Activated naive CD4-positive, alpha-beta T cell treated with anti-CD3 and anti-CD28 coated beads, Interleukin-2, amount 10 ng/mL, durations not matched to agents 7 days and 5 days (primary cell): ENCODE results near the gene NUDT8.
A peak's percentile ranks its signal among the peaks of the same experiment; 100 is the strongest.

Experiments used
- CTCF ChIA-PET: fragments of 350-600 bp; sonication (Branson Sonifier 250); formaldehyde crosslinking; loops from one replicate; lab custom pipeline; 2021; ENCODE audit warnings: antibody characterized with exemption; lab: Charles Lee
- DNase-seq: peaks from one replicate; pipeline ENCODE4 v3.0.0-alpha.2; 2020
- H3K27ac Mint-ChIP-seq: one replicate; pipeline ENCODE4 v1.8.0; 2021; ENCODE audit warnings: mild to moderate bottlenecking, moderate library complexity, mixed read lengths
- H3K27me3 Mint-ChIP-seq: one replicate; pipeline ENCODE4 v1.8.0; 2021; ENCODE audit warnings: mild to moderate bottlenecking, mixed read lengths
- H3K36me3 Mint-ChIP-seq: one replicate; pipeline ENCODE4 v1.8.0; 2021; ENCODE audit warnings: mixed read lengths
- H3K4me1 Mint-ChIP-seq: one replicate; pipeline ENCODE4 v1.8.0; 2021; ENCODE audit warnings: mixed read lengths
- H3K4me3 Mint-ChIP-seq: one replicate; pipeline ENCODE4 v1.8.0; 2021; ENCODE audit warnings: mild to moderate bottlenecking, moderate library complexity, mixed read lengths
- H3K9me3 Mint-ChIP-seq: one replicate; pipeline ENCODE4 v1.8.0; 2021; ENCODE audit warnings: mixed read lengths

The NUDT8 gene

GRCh38 chr11:67584205-67584880 lies 45.4 kb downstream of the NUDT8 start:
- Mint-ChIP-seq H3K36me3 (peaks cover 17% of the 10 kb centered on the region), H3K4me1 (peaks cover 47% of the 10 kb centered on the region), H3K4me3 (peak overlapping the region; percentile 74), H3K27me3 (peaks cover 33% of the 10 kb centered on the region), H3K9me3 (no peaks in the 10 kb centered on the region), H3K27ac (peak overlapping the region; percentile 67)
- DNase-seq: peak; percentile 62
- CTCF ChIA-PET: interaction anchor here (1.3 to 3.2 kb wide), 4 partner anchors 8 to 30 kb away, joined by 3 to 10 read pairs (median 6); no protein-coding TSS in a partner anchor

- CTCF ChIA-PET: interaction anchor here (1.2 to 3.2 kb wide), 7 partner anchors 8 to 46 kb away, joined by 3 to 10 read pairs (median 5); partner anchors contain the start of gene NUDT8
- Mint-ChIP-seq H3K4me3 (peak within 1 kb of the TSS; percentile 95), H3K27ac (peak within 1 kb of the TSS; percentile 89), H3K4me1 (peaks cover 51% of the 10 kb centered on the region), H3K9me3 (no peaks in the 10 kb centered on the region), H3K27me3 (peaks cover 39% of the 10 kb centered on the region), H3K36me3 (peaks cover 17% of the 10 kb centered on the region)
- DNase-seq: peak; percentile 84
Observed at GRCh38 chr11:67583247-67584204, 46.2 kb downstream of the NUDT8 start, which contains the start of gene GSTP1. Gene GSTP1, plus strand, starts transcription at chr11:67583812. Its CDS starts 32 bp downstream, at chr11:67583844.

- Mint-ChIP-seq H3K4me3 (peak overlapping the region; percentile 95), H3K4me1 (peaks cover 51% of the 10 kb centered on the region), H3K9me3 (no peaks in the 10 kb centered on the region), H3K36me3 (peaks cover 16% of the 10 kb centered on the region), H3K27ac (no peak overlapping the region), H3K27me3 (peaks cover 54% of the 10 kb centered on the region)
- DNase-seq: no peak
- CTCF ChIA-PET: interaction anchor here (1.0 to 2.2 kb wide), 4 partner anchors 10 to 236 kb away, joined by 3 to 7 read pairs (median 4); no protein-coding TSS in a partner anchor
Observed at GRCh38 chr11:67582011-67582410, 47.7 kb downstream of the NUDT8 start.

- peaks cover 10% of the 10 kb centered on the region for H3K36me3 Mint-ChIP-seq
- H3K9me3 Mint-ChIP-seq: no peaks in the 10 kb centered on the region
- H3K27me3 Mint-ChIP-seq: peaks cover 59% of the 10 kb centered on the region
- H3K4me3 Mint-ChIP-seq: peak overlapping the region; percentile 21
- no peak for DNase-seq
- CTCF ChIA-PET: no interaction called here
- no peak overlapping the region for H3K27ac Mint-ChIP-seq
- H3K4me1 Mint-ChIP-seq: peaks cover 46% of the 10 kb centered on the region
Observed at GRCh38 chr11:67581469-67581868, 48.3 kb downstream of the NUDT8 start.

- CTCF ChIA-PET: interaction anchor here (1.3 kb wide), 1 partner anchor 52 kb away, joined by 4 read pairs; the partner anchor contains the start of gene NUDT8
- Mint-ChIP-seq H3K4me1 (peaks cover 25% of the 10 kb centered on the region), H3K4me3 (no peak overlapping the region), H3K36me3 (no peaks in the 10 kb centered on the region), H3K9me3 (no peaks in the 10 kb centered on the region), H3K27me3 (peaks cover 77% of the 10 kb centered on the region), H3K27ac (no peak overlapping the region)
- DNase-seq: no peak
Observed at GRCh38 chr11:67577951-67578350, 51.8 kb downstream of the NUDT8 start.
